Measurements from ENCODE around the gene CPED1.
"Not testable (repeated sequence)": the region's sequence is repeated elsewhere in the genome, so short reads cannot be mapped to it uniquely, and the experiment has no call there.

CPED1 gene

GRCh38 chr7:121123032-121123431, 134.5 kb downstream of the CPED1 start:
- no peaks in the 10 kb centered on the region for H3K9me3 ChIP-seq (ENCODE audit: severe bottlenecking)
- H3K27me3 ChIP-seq (ENCODE audit: insufficient read depth, poor library complexity, severe bottlenecking), result no peaks in the 10 kb centered on the region
- H3K36me3 ChIP-seq (ENCODE audit: low read depth), result no peaks in the 10 kb centered on the region
- DNase-seq (ENCODE audit: low spot score) (no peak), ATAC-seq (ENCODE audit: low read depth) (no peak)
- H3K27ac ChIP-seq (ENCODE audit: poor library complexity, severe bottlenecking), result no peak overlapping the region
- TF ChIP-seq, protein P1, sequence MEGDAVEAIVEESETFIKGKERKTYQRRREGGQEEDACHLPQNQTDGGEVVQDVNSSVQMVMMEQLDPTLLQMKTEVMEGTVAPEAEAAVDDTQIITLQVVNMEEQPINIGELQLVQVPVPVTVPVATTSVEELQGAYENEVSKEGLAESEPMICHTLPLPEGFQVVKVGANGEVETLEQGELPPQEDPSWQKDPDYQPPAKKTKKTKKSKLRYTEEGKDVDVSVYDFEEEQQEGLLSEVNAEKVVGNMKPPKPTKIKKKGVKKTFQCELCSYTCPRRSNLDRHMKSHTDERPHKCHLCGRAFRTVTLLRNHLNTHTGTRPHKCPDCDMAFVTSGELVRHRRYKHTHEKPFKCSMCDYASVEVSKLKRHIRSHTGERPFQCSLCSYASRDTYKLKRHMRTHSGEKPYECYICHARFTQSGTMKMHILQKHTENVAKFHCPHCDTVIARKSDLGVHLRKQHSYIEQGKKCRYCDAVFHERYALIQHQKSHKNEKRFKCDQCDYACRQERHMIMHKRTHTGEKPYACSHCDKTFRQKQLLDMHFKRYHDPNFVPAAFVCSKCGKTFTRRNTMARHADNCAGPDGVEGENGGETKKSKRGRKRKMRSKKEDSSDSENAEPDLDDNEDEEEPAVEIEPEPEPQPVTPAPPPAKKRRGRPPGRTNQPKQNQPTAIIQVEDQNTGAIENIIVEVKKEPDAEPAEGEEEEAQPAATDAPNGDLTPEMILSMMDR (IDR thresholded peaks at IDR 0.05; ENCODE audit: poor library complexity, severe bottlenecking), result no peak
- H3K4me1 ChIP-seq (ENCODE audit: insufficient read depth, poor library complexity, severe bottlenecking), result peaks cover 5% of the 10 kb centered on the region
- no peak overlapping the region for H3K4me3 ChIP-seq (ENCODE audit: severe bottlenecking)

DNA sequence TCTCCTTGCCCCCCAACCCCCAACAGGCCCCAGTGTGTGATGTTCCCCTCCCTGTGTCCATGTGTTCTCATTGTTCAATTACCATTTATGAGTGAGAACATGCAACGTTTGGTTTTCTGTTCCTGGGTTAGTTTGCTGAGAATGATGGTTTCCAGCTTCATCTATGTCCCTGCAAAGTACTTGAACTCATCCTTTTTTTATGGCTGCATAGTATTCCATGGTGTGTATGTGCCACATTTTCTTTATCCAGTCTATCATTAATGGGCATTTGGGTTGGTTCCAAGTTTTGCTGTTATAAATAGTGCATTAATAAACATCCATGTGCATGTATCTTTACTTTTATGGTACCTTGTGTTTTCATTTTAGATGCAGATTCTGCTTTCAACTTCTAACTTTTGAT, 136.9 kb downstream of the CPED1 start:
- not testable (repeated sequence) for H3K4me3 ChIP-seq (ENCODE audit: severe bottlenecking); ATAC-seq (ENCODE audit: low read depth); H3K36me3 ChIP-seq (ENCODE audit: low read depth); H3K27ac ChIP-seq (ENCODE audit: poor library complexity, severe bottlenecking); H3K4me1 ChIP-seq (ENCODE audit: insufficient read depth, poor library complexity, severe bottlenecking); H3K9me3 ChIP-seq (ENCODE audit: severe bottlenecking); H3K27me3 ChIP-seq (ENCODE audit: insufficient read depth, poor library complexity, severe bottlenecking); DNase-seq (ENCODE audit: low spot score)

DNA sequence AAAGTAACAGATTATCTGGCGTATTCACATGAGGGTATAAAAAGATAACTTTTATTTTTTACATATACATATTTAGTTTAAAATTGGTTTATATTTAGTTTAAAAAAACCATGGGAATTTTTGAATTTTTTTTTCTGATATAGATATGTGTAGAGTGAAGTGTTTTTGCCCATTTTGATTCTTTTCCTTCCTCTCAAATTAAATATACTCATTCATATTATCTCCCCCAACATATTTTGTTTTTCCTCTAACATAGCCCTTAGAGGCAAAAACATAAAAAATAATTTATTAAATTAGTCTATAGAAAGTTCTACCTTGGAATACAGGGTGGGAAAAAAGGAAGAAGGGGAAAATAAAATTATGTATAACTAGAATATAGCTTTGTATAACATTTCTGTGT, 137.7 kb downstream of the CPED1 start:
- no peaks in the 10 kb centered on the region for H3K36me3 ChIP-seq (ENCODE audit: low read depth)
- TF ChIP-seq, protein P1 (IDR thresholded peaks at IDR 0.05; ENCODE audit: poor library complexity, severe bottlenecking), result no peak
- peaks cover 5% of the 10 kb centered on the region for H3K4me1 ChIP-seq (ENCODE audit: insufficient read depth, poor library complexity, severe bottlenecking)
- no peak overlapping the region for H3K27ac ChIP-seq (ENCODE audit: poor library complexity, severe bottlenecking)
- no peak overlapping the region for H3K4me3 ChIP-seq (ENCODE audit: severe bottlenecking)
- no peaks in the 10 kb centered on the region for H3K27me3 ChIP-seq (ENCODE audit: insufficient read depth, poor library complexity, severe bottlenecking)
- ATAC-seq (ENCODE audit: low read depth) (no peak), DNase-seq (ENCODE audit: low spot score) (no peak)
- no peaks in the 10 kb centered on the region for H3K9me3 ChIP-seq (ENCODE audit: severe bottlenecking)

- no peaks in the 10 kb centered on the region for H3K9me3 ChIP-seq (ENCODE audit: severe bottlenecking)
- H3K4me3 ChIP-seq (ENCODE audit: severe bottlenecking), result no peak overlapping the region
- H3K27ac ChIP-seq (ENCODE audit: poor library complexity, severe bottlenecking), result no peak overlapping the region
- H3K4me1 ChIP-seq (ENCODE audit: insufficient read depth, poor library complexity, severe bottlenecking), result peaks cover 5% of the 10 kb centered on the region
- TF ChIP-seq, protein P1 (IDR thresholded peaks at IDR 0.05; ENCODE audit: poor library complexity, severe bottlenecking), result peak; percentile 73
- H3K36me3 ChIP-seq (ENCODE audit: low read depth), result no peaks in the 10 kb centered on the region
- ATAC-seq (ENCODE audit: low read depth) (no peak), DNase-seq (ENCODE audit: low spot score) (no peak)
- no peaks in the 10 kb centered on the region for H3K27me3 ChIP-seq (ENCODE audit: insufficient read depth, poor library complexity, severe bottlenecking)
Observed at GRCh38 chr7:121126801-121127534, 138.5 kb downstream of the CPED1 start.

DNA sequence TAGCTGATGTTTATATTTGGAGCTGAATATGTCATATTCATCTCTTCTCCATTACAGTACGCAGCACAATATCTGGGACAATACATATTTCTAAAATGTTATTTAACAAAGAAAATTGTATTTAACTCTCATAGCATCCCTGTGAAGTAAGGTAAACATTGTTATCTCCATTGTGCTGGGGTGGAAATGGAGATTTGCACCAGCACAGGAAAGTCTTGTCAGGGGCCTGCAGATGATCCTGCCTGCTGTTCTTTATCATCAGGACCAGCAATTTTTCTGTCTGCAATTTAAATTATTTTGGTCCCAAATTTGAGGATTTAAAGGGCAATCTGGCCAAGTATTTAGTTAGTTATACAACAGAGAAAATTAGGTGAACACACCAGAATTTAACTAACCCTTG, 144.4 kb downstream of the CPED1 start:
- Histone ChIP-seq H3K27ac (ENCODE audit: poor library complexity, severe bottlenecking) (no peak overlapping the region), H3K36me3 (ENCODE audit: low read depth) (no peaks in the 10 kb centered on the region), H3K4me1 (ENCODE audit: insufficient read depth, poor library complexity, severe bottlenecking) (peaks cover 2% of the 10 kb centered on the region), H3K9me3 (ENCODE audit: severe bottlenecking) (no peaks in the 10 kb centered on the region), H3K27me3 (ENCODE audit: insufficient read depth, poor library complexity, severe bottlenecking) (no peaks in the 10 kb centered on the region), H3K4me3 (ENCODE audit: severe bottlenecking) (no peak overlapping the region)
- TF ChIP-seq, protein P1 (IDR thresholded peaks at IDR 0.05; ENCODE audit: poor library complexity, severe bottlenecking), result no peak
- no peak for DNase-seq (ENCODE audit: low spot score)
- ATAC-seq (ENCODE audit: low read depth), result no peak

All from RWPE2 (cell line).